Endodermal cell (in vitro differentiated cells): Measurements from ENCODE around the gene MGME1. TPM values are rescaled to one million over a fixed set of nuclear protein-coding genes. Genes with fewer than 3 reads are reported as not detected.

Experiments used
- DNase-seq: peaks from one replicate; pipeline ENCODE4 v3.0.0-alpha.2; 2017
- H3K27ac ChIP-seq: 2 replicates; pipeline ENCODE4 v1.5.1; 2013; ENCODE audit warnings: mild to moderate bottlenecking, low read depth, low read length, moderate library complexity
- H3K27me3 ChIP-seq: 2 replicates; pipeline ENCODE4 v1.6.1; 2013; ENCODE audit warnings: mild to moderate bottlenecking, low read length, moderate library complexity; ENCODE audit not compliant: insufficient read depth, control insufficient read depth, poor library complexity, severe bottlenecking
- H3K36me3 ChIP-seq: 2 replicates; pipeline ENCODE4 v1.7.0; 2013; ENCODE audit warnings: mild to moderate bottlenecking, low read length, moderate library complexity; ENCODE audit not compliant: control insufficient read depth, insufficient read depth
- H3K4me1 ChIP-seq: one replicate; pipeline ENCODE4 v1.7.0; 2013; ENCODE audit warnings: low read length; ENCODE audit not compliant: control insufficient read depth, insufficient read depth
- H3K4me3 ChIP-seq: 2 replicates; pipeline ENCODE4 v1.5.1; 2013; ENCODE audit warnings: mild to moderate bottlenecking, low read length, moderate library complexity
- H3K9ac ChIP-seq: 2 replicates; pipeline ENCODE4 v1.6.1; 2013; ENCODE audit warnings: mild to moderate bottlenecking, low read length, moderate library complexity; ENCODE audit not compliant: poor library complexity, severe bottlenecking; ENCODE audit errors: extremely low read depth
- H3K9me3 ChIP-seq: 2 replicates; pipeline ENCODE4 v1.6.1; 2013; ENCODE audit warnings: mild to moderate bottlenecking, low read length, moderate library complexity; ENCODE audit not compliant: control insufficient read depth
- H3K27ac Mint-ChIP-seq: 2 replicates; pipeline ENCODE4 v1.8.0; 2020; ENCODE audit warnings: mixed read lengths
- H3K27me3 Mint-ChIP-seq: 2 replicates; pipeline ENCODE4 v1.8.0; 2021; ENCODE audit warnings: mild to moderate bottlenecking, mixed read lengths; ENCODE audit not compliant: insufficient read depth
- H3K36me3 Mint-ChIP-seq: 2 replicates; pipeline ENCODE4 v1.8.0; 2020; ENCODE audit warnings: low read depth, mixed read lengths
- H3K4me1 Mint-ChIP-seq: 2 replicates; pipeline ENCODE4 v1.8.0; 2020; ENCODE audit warnings: mixed read lengths
- H3K4me3 Mint-ChIP-seq: 2 replicates; pipeline ENCODE4 v1.8.0; 2020; ENCODE audit warnings: mild to moderate bottlenecking, moderate library complexity, mixed read lengths
- H3K9me3 Mint-ChIP-seq: 2 replicates; pipeline ENCODE4 v1.8.0; 2020; ENCODE audit warnings: mild to moderate bottlenecking, mixed read lengths
- CTCF ChIP-seq: fragments of 200-600 bp; sonication (generic); conservative IDR thresholded peaks from 2 replicates; pipeline ENCODE4 v1.5.0; 2021; ENCODE audit warnings: antibody characterized with exemption, mild to moderate bottlenecking
- WGBS, 2 experiments: methylation state at CpG; one replicate each; pipeline versions ENCODE4 v1.1.5 to v1.1.7; 2013; ENCODE audit warnings: missing lambda C conversion rate in 2 of 2, mixed read lengths in 1 of 2; ENCODE audit not compliant: insufficient coverage in 1 of 2, insufficient read length in 1 of 2; 5-methylcytosine and 5-hydroxymethylcytosine counted together
- total RNA-seq, 2 donors: library from RNA; stranded (reverse); fragmentation: NEBNext Ultra II Directional in 1 of 2; extraction: Animal tissue kit (Norgen Biotek cat#: 25700) in 1 of 2; gene quantifications; 2 replicates in 1 of 2; 3 replicates in 1 of 2; pipeline ENCODE4 v1.2.1, GENCODE V29; 2021

MGME1 gene
- total RNA-seq, 2 donors from 2014 or later = 31.2 to 36.7 TPM

GRCh38 chr20:17936761-17937732 lies 31.8 kb upstream of the MGME1 start:
- Mint-ChIP-seq H3K36me3 (peaks cover 14% of the 10 kb centered on the region), H3K4me3 (no peak overlapping the region), H3K4me1 (peaks cover 66% of the 10 kb centered on the region), H3K27ac (peak overlapping the region; percentile 88), H3K9me3 (peaks cover 2% of the 10 kb centered on the region), H3K27me3 (no peaks in the 10 kb centered on the region)
- WGBS, 2 experiments = 59 to 62% methylated on average over 15 to 19 of the region's 19 CpGs
- no peaks in the 10 kb centered on the region for H3K9me3 ChIP-seq
- no peak for TF ChIP-seq CTCF
- H3K27me3 ChIP-seq = no peaks in the 10 kb centered on the region
- H3K36me3 ChIP-seq = peaks cover 14% of the 10 kb centered on the region
- peaks cover 29% of the 10 kb centered on the region for H3K4me1 ChIP-seq
- peak overlapping the region; percentile 2 for H3K27ac ChIP-seq
- DNase-seq = peak; percentile 68
- H3K4me3 ChIP-seq = peak overlapping the region; percentile 25
- H3K9ac ChIP-seq = peak overlapping the region; percentile 35

GRCh38 chr20:17938871-17939619 lies 29.8 kb upstream of the MGME1 start:
- H3K9ac ChIP-seq = no peak overlapping the region
- H3K36me3 ChIP-seq = peaks cover 34% of the 10 kb centered on the region
- H3K36me3 Mint-ChIP-seq = peaks cover 34% of the 10 kb centered on the region
- no peaks in the 10 kb centered on the region for H3K27me3 Mint-ChIP-seq
- no peak overlapping the region for H3K27ac ChIP-seq
- no peaks in the 10 kb centered on the region for H3K9me3 ChIP-seq
- peak overlapping the region; percentile 94 for H3K27ac Mint-ChIP-seq
- H3K4me1 ChIP-seq = peaks cover 23% of the 10 kb centered on the region
- H3K27me3 ChIP-seq = no peaks in the 10 kb centered on the region
- H3K4me1 Mint-ChIP-seq = peaks cover 58% of the 10 kb centered on the region
- no peak overlapping the region for H3K4me3 Mint-ChIP-seq
- H3K4me3 ChIP-seq = no peak overlapping the region
- peak; percentile 96 for TF ChIP-seq CTCF
- peak; percentile 95 for DNase-seq
- no peaks in the 10 kb centered on the region for H3K9me3 Mint-ChIP-seq
- 0 to 29% methylated on average over 2 to 12 of the region's 13 CpGs for WGBS, 2 experiments

- 86 to 87% methylated on average over 6 to 7 of the region's 7 CpGs for WGBS, 2 experiments
- no peak overlapping the region for H3K9ac ChIP-seq
Measured at GRCh38 chr20:17939622-17940223, 29.1 kb upstream of the MGME1 start.

More at GRCh38 chr20:17939622-17940223, 29.1 kb upstream of the MGME1 start:
- H3K4me1 ChIP-seq = peaks cover 20% of the 10 kb centered on the region
- H3K9me3 Mint-ChIP-seq = no peaks in the 10 kb centered on the region
- peak; percentile 72 for DNase-seq
- H3K27me3 Mint-ChIP-seq = no peaks in the 10 kb centered on the region
- no peak overlapping the region for H3K4me3 Mint-ChIP-seq
- peaks cover 41% of the 10 kb centered on the region for H3K36me3 ChIP-seq
- H3K36me3 Mint-ChIP-seq = peaks cover 38% of the 10 kb centered on the region
- H3K9me3 ChIP-seq = no peaks in the 10 kb centered on the region
- no peak overlapping the region for H3K27ac ChIP-seq
- H3K4me3 ChIP-seq = no peak overlapping the region
- H3K27ac Mint-ChIP-seq = peak overlapping the region; percentile 94
- H3K27me3 ChIP-seq = no peaks in the 10 kb centered on the region
- TF ChIP-seq CTCF = no peak
- peaks cover 52% of the 10 kb centered on the region for H3K4me1 Mint-ChIP-seq
